Muscle of back (tissue), 13 donors: ENCODE results near the gene MFGE8. TPM values are rescaled to one million over a fixed set of nuclear protein-coding genes. Genes with fewer than 3 reads are reported as not detected.
A peak's percentile ranks its signal among the peaks of the same experiment; 100 is the strongest.
"Not testable (repeated sequence)": the region's sequence is repeated elsewhere in the genome, so short reads cannot be mapped to it uniquely, and the experiment has no call there.

ENCODE experiments used
- DNase-seq, 3 donors: peaks; one replicate each; pipeline versions ENCODE4 v3.0.0 to v3.0.0-alpha.2; 2013
- long read RNA-seq, 9 donors: transcript quantifications; one replicate each; lab custom pipeline, GENCODE V29; 2026
- polyA plus RNA-seq, 10 donors: library from polyadenylated mRNA; unstranded; fragments of 120-200 nt; gene quantifications; one replicate each; pipeline ENCODE4 v1.2.1, GENCODE V29; 2013; ENCODE audit not compliant: insufficient read length in 10 of 10

Gene MFGE8
- polyA plus RNA-seq: 100 to 1,000 TPM; 105 to 177 (median 118) TPM
- long read RNA-seq, donor 1, transcript MFGE8-201 (8 exons, 1,937 nt): major isoform, 21 of 33 reads
- long read RNA-seq, donor 1, partial matches to known transcripts: 6 of 33 reads
- long read RNA-seq, donor 1, other reads (novel, unspliced or antisense): 0 of 33 reads
- long read RNA-seq, donor 2, transcript MFGE8-201 (8 exons, 1,937 nt): major isoform, 10 of 26 reads
- long read RNA-seq, donor 2, transcript MFGE8-217 (1 exons, 2,464 nt): minor isoform, 7 of 26 reads
- long read RNA-seq, donor 2, partial matches to known transcripts: 5 of 26 reads
- long read RNA-seq, donor 2, other reads (novel, unspliced or antisense): 0 of 26 reads
- long read RNA-seq, donor 3, partial matches to known transcripts: 0 of 1 reads
- long read RNA-seq, donor 3, other reads (novel, unspliced or antisense): 0 of 1 reads
- long read RNA-seq, donor 4, transcript MFGE8-217 (1 exons, 2,464 nt): minor isoform, 6 of 30 reads
- long read RNA-seq, donor 4, transcript MFGE8-201 (8 exons, 1,937 nt): major isoform, 18 of 30 reads
- long read RNA-seq, donor 4, partial matches to known transcripts: 0 of 30 reads
- long read RNA-seq, donor 4, other reads (novel, unspliced or antisense): 0 of 30 reads
- long read RNA-seq, donor 5, transcript MFGE8-201 (8 exons, 1,937 nt): major isoform, 19 of 45 reads
- long read RNA-seq, donor 5, transcript MFGE8-217 (1 exons, 2,464 nt): minor isoform, 9 of 45 reads
- long read RNA-seq, donor 5, partial matches to known transcripts: 7 of 45 reads
- long read RNA-seq, donor 5, other reads (novel, unspliced or antisense): 0 of 45 reads
- long read RNA-seq, donor 6, transcript MFGE8-201 (8 exons, 1,937 nt): major isoform, 21 of 31 reads
- long read RNA-seq, donor 6, transcript MFGE8-217 (1 exons, 2,464 nt): minor isoform, 5 of 31 reads
- long read RNA-seq, donor 6, partial matches to known transcripts: 0 of 31 reads
- long read RNA-seq, donor 6, other reads (novel, unspliced or antisense): 0 of 31 reads
- long read RNA-seq, donor 7, transcript MFGE8-217 (1 exons, 2,464 nt): major isoform, 23 of 38 reads
- long read RNA-seq, donor 7, transcript MFGE8-201 (8 exons, 1,937 nt): minor isoform, 12 of 38 reads
- long read RNA-seq, donor 7, partial matches to known transcripts: 0 of 38 reads
- long read RNA-seq, donor 7, other reads (novel, unspliced or antisense): 0 of 38 reads
- long read RNA-seq, donor 8, transcript MFGE8-201 (8 exons, 1,937 nt): major isoform, 12 of 16 reads
- long read RNA-seq, donor 8, partial matches to known transcripts: 0 of 16 reads
- long read RNA-seq, donor 8, other reads (novel, unspliced or antisense): 0 of 16 reads
- long read RNA-seq, donor 9, partial matches to known transcripts: 0 of 5 reads
- long read RNA-seq, donor 9, other reads (novel, unspliced or antisense): 0 of 5 reads

- DNase-seq: peak in 2 of 3 donors; percentile 83 to 92
Measured at GRCh38 chr15:88913017-88913849, at the start of gene MFGE8. Gene MFGE8 (minus strand): TSS chr15:88913379. CDS start chr15:88913319, 60 bp downstream.

- no peak for DNase-seq
Measured at GRCh38 chr15:88959445-88959844, 46.3 kb upstream of the MFGE8 start.

GRCh38 chr15:88956906-88957305 is 43.7 kb upstream of the MFGE8 start:
- no peak for DNase-seq

- DNase-seq: no peak
Measured at GRCh38 chr15:88956263-88956662, 43.1 kb upstream of the MFGE8 start.

GRCh38 chr15:88954431-88955277 is 41.5 kb upstream of the MFGE8 start:
- DNase-seq: peak in 2 of 3 donors; percentile 8 to 38

- no peak for DNase-seq
Measured at GRCh38 chr15:88950600-88951160, 37.5 kb upstream of the MFGE8 start.

GRCh38 chr15:88949734-88950400 is 36.7 kb upstream of the MFGE8 start:
- DNase-seq: no peak

- no peak for DNase-seq
Measured at GRCh38 chr15:88940110-88940675, 27.0 kb upstream of the MFGE8 start.

GRCh38 chr15:88939486-88939806 is 26.3 kb upstream of the MFGE8 start:
- no peak for DNase-seq

GRCh38 chr15:88938802-88939485 is 25.8 kb upstream of the MFGE8 start:
- DNase-seq: no peak

GRCh38 chr15:88934449-88934848 is 21.3 kb upstream of the MFGE8 start:
- DNase-seq: not testable (repeated sequence)

- peak in 2 of 3 donors; percentile 41 to 72 for DNase-seq
Measured at GRCh38 chr15:88932875-88933330, 19.7 kb upstream of the MFGE8 start.

GRCh38 chr15:88932271-88932874 is 19.2 kb upstream of the MFGE8 start:
- DNase-seq: peak in 1 of 3 donors; percentile 59

- DNase-seq: no peak
Measured at GRCh38 chr15:88930579-88930978, 17.4 kb upstream of the MFGE8 start.

- DNase-seq: not testable (repeated sequence)
Measured at GRCh38 chr15:88929358-88930098, 16.3 kb upstream of the MFGE8 start.

- not testable (repeated sequence) for DNase-seq
Measured at GRCh38 chr15:88928192-88928591, 15.0 kb upstream of the MFGE8 start.
